HepG2 (cell line): ENCODE measurements around the gene BPIFB6. TPM values are rescaled to one million over a fixed set of nuclear protein-coding genes. Genes with fewer than 3 reads are reported as not detected.
A peak's percentile ranks its signal among the peaks of the same experiment; 100 is the strongest.

Experiments
- ARID2 ChIP-seq: sonication (generic); formaldehyde crosslinking; IDR thresholded peaks from 2 replicates; pipeline ENCODE4 v1.8.1; 2022; ENCODE audit warnings: mild to moderate bottlenecking, missing genetic modification reagents, borderline replicate concordance
- GATAD1 ChIP-seq: IDR thresholded peaks from 2 replicates; pipeline ENCODE4 v1.6.1; 2016; ENCODE audit warnings: missing genetic modification reagents, missing compliant biosample characterization
- GTF3A ChIP-seq: sonication (generic); formaldehyde crosslinking; conservative IDR thresholded peaks from 2 replicates; pipeline ENCODE4 v1.4.0; 2020; ENCODE audit warnings: mild to moderate bottlenecking, missing genetic modification reagents
- HMGA1 ChIP-seq: sonication (generic); formaldehyde crosslinking; conservative IDR thresholded peaks from 2 replicates; pipeline ENCODE4 v1.4.0; 2020; ENCODE audit warnings: missing genetic modification reagents
- ISX ChIP-seq: sonication (generic); formaldehyde crosslinking; conservative IDR thresholded peaks from 2 replicates; pipeline ENCODE4 v1.5.0; 2020; ENCODE audit warnings: missing genetic modification reagents
- KLF6 ChIP-seq: IDR thresholded peaks from 2 replicates; pipeline ENCODE4 v1.8.0; 2016; ENCODE audit warnings: missing biosample characterization, missing genetic modification reagents
- MZF1 ChIP-seq: sonication (generic); formaldehyde crosslinking; IDR thresholded peaks from 2 replicates; pipeline ENCODE4 v1.8.1; 2023; ENCODE audit warnings: mild to moderate bottlenecking, missing genetic modification reagents, borderline replicate concordance
- NFATC3 ChIP-seq: sonication (generic); formaldehyde crosslinking; IDR thresholded peaks from 2 replicates; pipeline ENCODE4 v1.5.1; 2020; ENCODE audit warnings: mild to moderate bottlenecking, missing genetic modification reagents
- NFIC ChIP-seq: IDR thresholded peaks from 2 replicates; pipeline ENCODE4 v1.6.1; 2012; ENCODE audit warnings: mild to moderate bottlenecking, low read length, inconsistent platforms
- SP4 ChIP-seq: sonication (generic); formaldehyde crosslinking; IDR thresholded peaks from 2 replicates; pipeline ENCODE4 v1.8.1; 2023; ENCODE audit warnings: mild to moderate bottlenecking, missing genetic modification reagents
- ZBTB7A ChIP-seq: sonication (generic); formaldehyde crosslinking; IDR thresholded peaks from 2 replicates; pipeline ENCODE4 v1.8.0; 2022; ENCODE audit warnings: mild to moderate bottlenecking, missing genetic modification reagents
- ZNF230 ChIP-seq: sonication (generic); formaldehyde crosslinking; IDR thresholded peaks from 2 replicates; pipeline ENCODE4 v1.4.0; 2020; ENCODE audit warnings: mild to moderate bottlenecking, missing genetic modification reagents
- ZNF333 ChIP-seq: sonication (generic); formaldehyde crosslinking; IDR thresholded peaks from 2 replicates; pipeline ENCODE4 v1.4.0; 2020; ENCODE audit warnings: mild to moderate bottlenecking, missing genetic modification reagents, borderline replicate concordance
- ZNF343 ChIP-seq: sonication (generic); formaldehyde crosslinking; IDR thresholded peaks from 2 replicates; pipeline ENCODE4 v1.4.0; 2020; ENCODE audit warnings: mild to moderate bottlenecking, missing genetic modification reagents
- ZNF570 ChIP-seq: sonication (generic); formaldehyde crosslinking; IDR thresholded peaks from 2 replicates; pipeline ENCODE4 v1.4.0; 2020; ENCODE audit warnings: mild to moderate bottlenecking, missing genetic modification reagents, borderline replicate concordance
- ZNF781 ChIP-seq: sonication (generic); formaldehyde crosslinking; IDR thresholded peaks from 2 replicates; pipeline ENCODE4 v1.5.1; 2020; ENCODE audit warnings: borderline replicate concordance, mild to moderate bottlenecking, missing genetic modification reagents; ENCODE audit errors: not compliant biosample characterization
- ZSCAN22 ChIP-seq: sonication (generic); formaldehyde crosslinking; IDR thresholded peaks from 2 replicates; pipeline ENCODE4 v1.4.0; 2020; ENCODE audit warnings: mild to moderate bottlenecking, missing genetic modification reagents
- polyA plus RNA-seq, 8 experiments: library from polyadenylated mRNA; depleted of rRNA in 3 of 8; stranded (reverse) in 7 of 8; unstranded in 1 of 8; fragments of >200 nt; fragmentation: Illumina TruSeq in 4 of 8; extraction: Trizol in 4 of 8; gene quantifications; 2 replicates each; pipeline versions ENCODE4 v1.2.1 to v1.2.3, GENCODE V29; 2011 to 2016; ENCODE audit warnings: low read depth in 4 of 8, missing spikeins in 1 of 8, mixed read lengths in 1 of 8; ENCODE audit not compliant: insufficient read depth in 1 of 8
- total RNA-seq, 5 experiments: library from RNA; depleted of rRNA; stranded (reverse); fragments of >200 nt; fragmentation: Illumina TruSeq; extraction: Trizol; gene quantifications; 2 replicates each; pipeline ENCODE4 v1.2.3, GENCODE V29; 2016; ENCODE audit warnings: low read depth in 1 of 5
- TF ChIP-seq, protein P1 (sequence below): IDR thresholded peaks from 2 replicates; pipeline ENCODE4 v1.6.1; 2012; ENCODE audit warnings: inconsistent platforms
- TF ChIP-seq, protein P2 (sequence below): IDR thresholded peaks from 2 replicates; pipeline ENCODE4 v1.6.1; 2018; ENCODE audit warnings: missing genetic modification reagents, mild to moderate bottlenecking, missing compliant biosample characterization
- TF ChIP-seq, protein P3 (sequence below): sonication (generic); formaldehyde crosslinking; IDR thresholded peaks from 2 replicates; pipeline ENCODE4; 2020; ENCODE audit warnings: missing genetic modification reagents, mild to moderate bottlenecking, borderline replicate concordance
- TF ChIP-seq, protein P4 (sequence below): sonication (generic); formaldehyde crosslinking; IDR thresholded peaks from 2 replicates; pipeline ENCODE4 v1.9.0; 2022; ENCODE audit warnings: low read depth, missing genetic modification reagents
- TF ChIP-seq, protein P5 (sequence below): sonication (generic); formaldehyde crosslinking; IDR thresholded peaks from 2 replicates; pipeline ENCODE4 v1.5.1; 2020; ENCODE audit warnings: mild to moderate bottlenecking, missing genetic modification reagents, borderline replicate concordance

BPIFB6 gene
- total and polyA plus RNA-seq, 2 of the 13 experiments (the other 11 are each of a cell fraction or from before 2014, with no cell fraction given), result 0.13 to 1.7 TPM

DNA sequence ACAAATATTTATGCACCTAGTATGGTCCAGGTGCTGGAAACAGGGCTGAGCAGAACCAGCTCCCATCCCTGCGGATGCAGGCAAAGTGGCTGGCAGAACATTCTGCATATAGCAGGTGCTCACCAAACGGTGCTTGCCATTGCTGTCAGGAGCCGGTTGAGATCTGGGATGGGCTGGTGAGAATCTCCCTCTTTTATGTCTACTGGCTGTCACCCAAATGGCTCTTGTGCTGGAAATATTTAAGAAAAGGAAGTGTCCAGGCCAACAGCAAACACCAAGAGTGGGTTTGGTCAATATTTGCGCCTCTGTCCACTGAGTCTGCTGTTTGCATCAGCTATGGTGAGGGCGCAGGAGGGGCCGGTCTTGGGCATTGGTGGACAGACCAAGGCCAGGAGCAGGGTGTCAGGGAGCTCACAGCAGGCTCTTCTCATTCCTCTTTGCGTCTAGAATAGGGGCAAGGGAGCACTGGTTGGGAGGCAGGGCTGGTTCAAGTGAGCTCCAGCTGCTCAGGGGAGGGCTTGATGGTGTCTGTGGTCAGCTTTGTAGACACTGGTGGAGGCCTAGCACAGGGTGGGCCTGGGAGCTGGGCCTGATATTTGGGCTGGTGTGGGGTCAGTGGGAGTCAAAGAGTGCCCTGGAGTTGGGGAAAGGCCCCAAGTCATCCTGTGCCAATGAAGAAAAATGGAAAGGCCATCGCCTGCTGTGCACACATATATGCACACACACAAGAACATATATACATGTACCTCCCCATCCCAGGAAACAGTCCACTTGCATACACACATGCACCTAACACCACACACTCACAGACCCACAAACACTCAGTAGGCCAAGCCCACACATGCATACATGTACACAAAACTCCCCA, 25.3 kb upstream of the BPIFB6 start (continued):
- TF ChIP-seq GATAD1 (peak; percentile 69), ZNF570 (CRISPR knock-in tag) (0 out of 2 replicates have a peak, but pooled peaks have one; percentile 21), SP4 (CRISPR knock-in tag) (peak; percentile 31; the same call in 1 of the 2 replicates), MZF1 (CRISPR knock-in tag) (peak; percentile 92; the same call in 1 of the 2 replicates), ZSCAN22 (no peak), ZNF333 (CRISPR knock-in tag) (no peak; the same call in 1 of the 2 replicates), ARID2 (peak; percentile 24; the same call in 1 of the 2 replicates), ISX (no peak), NFATC3 (CRISPR knock-in tag) (peak; percentile 58; the same call in 1 of the 2 replicates), ZNF343 (0 out of 2 replicates have a peak, but pooled peaks have one; percentile 56), GTF3A (CRISPR knock-in tag) (no peak; the same call in 1 of the 2 replicates), ZBTB7A (CRISPR knock-in tag) (peak; percentile 94), ZNF230 (no peak), HMGA1 (CRISPR knock-in tag) (no peak), NFIC (peak; percentile 90), ZNF781 (CRISPR knock-in tag) (peak; percentile 30), KLF6 (peak; percentile 63; the same call in 1 of the 2 replicates)
- TF ChIP-seq, protein P1, sequence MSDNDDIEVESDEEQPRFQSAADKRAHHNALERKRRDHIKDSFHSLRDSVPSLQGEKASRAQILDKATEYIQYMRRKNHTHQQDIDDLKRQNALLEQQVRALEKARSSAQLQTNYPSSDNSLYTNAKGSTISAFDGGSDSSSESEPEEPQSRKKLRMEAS, result peak; percentile 91
- TF ChIP-seq, protein P2, sequence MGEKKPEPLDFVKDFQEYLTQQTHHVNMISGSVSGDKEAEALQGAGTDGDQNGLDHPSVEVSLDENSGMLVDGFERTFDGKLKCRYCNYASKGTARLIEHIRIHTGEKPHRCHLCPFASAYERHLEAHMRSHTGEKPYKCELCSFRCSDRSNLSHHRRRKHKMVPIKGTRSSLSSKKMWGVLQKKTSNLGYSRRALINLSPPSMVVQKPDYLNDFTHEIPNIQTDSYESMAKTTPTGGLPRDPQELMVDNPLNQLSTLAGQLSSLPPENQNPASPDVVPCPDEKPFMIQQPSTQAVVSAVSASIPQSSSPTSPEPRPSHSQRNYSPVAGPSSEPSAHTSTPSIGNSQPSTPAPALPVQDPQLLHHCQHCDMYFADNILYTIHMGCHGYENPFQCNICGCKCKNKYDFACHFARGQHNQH (CRISPR knock-in tag), result peak; percentile 99
- TF ChIP-seq, protein P3, sequence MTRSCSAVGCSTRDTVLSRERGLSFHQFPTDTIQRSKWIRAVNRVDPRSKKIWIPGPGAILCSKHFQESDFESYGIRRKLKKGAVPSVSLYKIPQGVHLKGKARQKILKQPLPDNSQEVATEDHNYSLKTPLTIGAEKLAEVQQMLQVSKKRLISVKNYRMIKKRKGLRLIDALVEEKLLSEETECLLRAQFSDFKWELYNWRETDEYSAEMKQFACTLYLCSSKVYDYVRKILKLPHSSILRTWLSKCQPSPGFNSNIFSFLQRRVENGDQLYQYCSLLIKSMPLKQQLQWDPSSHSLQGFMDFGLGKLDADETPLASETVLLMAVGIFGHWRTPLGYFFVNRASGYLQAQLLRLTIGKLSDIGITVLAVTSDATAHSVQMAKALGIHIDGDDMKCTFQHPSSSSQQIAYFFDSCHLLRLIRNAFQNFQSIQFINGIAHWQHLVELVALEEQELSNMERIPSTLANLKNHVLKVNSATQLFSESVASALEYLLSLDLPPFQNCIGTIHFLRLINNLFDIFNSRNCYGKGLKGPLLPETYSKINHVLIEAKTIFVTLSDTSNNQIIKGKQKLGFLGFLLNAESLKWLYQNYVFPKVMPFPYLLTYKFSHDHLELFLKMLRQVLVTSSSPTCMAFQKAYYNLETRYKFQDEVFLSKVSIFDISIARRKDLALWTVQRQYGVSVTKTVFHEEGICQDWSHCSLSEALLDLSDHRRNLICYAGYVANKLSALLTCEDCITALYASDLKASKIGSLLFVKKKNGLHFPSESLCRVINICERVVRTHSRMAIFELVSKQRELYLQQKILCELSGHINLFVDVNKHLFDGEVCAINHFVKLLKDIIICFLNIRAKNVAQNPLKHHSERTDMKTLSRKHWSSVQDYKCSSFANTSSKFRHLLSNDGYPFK (CRISPR knock-in tag), result no peak; the same call in none of the 2 replicates
- TF ChIP-seq, protein P4, sequence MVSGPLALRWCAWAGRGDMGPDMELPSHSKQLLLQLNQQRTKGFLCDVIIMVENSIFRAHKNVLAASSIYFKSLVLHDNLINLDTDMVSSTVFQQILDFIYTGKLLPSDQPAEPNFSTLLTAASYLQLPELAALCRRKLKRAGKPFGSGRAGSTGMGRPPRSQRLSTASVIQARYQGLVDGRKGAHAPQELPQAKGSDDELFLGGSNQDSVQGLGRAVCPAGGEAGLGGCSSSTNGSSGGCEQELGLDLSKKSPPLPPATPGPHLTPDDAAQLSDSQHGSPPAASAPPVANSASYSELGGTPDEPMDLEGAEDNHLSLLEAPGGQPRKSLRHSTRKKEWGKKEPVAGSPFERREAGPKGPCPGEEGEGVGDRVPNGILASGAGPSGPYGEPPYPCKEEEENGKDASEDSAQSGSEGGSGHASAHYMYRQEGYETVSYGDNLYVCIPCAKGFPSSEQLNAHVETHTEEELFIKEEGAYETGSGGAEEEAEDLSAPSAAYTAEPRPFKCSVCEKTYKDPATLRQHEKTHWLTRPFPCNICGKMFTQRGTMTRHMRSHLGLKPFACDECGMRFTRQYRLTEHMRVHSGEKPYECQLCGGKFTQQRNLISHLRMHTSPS (CRISPR knock-in tag), result peak; percentile 94
- TF ChIP-seq, protein P5, sequence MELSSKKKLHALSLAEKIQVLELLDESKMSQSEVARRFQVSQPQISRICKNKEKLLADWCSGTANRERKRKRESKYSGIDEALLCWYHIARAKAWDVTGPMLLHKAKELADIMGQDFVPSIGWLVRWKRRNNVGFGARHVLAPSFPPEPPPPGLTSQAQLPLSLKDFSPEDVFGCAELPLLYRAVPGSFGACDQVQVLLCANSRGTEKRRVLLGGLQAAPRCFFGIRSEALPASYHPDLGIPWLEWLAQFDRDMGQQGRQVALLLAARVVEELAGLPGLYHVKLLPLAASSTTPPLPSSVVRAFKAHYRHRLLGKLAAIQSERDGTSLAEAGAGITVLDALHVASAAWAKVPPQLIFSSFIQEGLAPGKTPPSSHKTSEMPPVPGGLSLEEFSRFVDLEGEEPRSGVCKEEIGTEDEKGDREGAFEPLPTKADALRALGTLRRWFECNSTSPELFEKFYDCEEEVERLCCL, result no peak
